Measurements from ENCODE around the gene SFPQ.
A peak's percentile ranks its signal among the peaks of the same experiment; 100 is the strongest.

SFPQ gene

DNA sequence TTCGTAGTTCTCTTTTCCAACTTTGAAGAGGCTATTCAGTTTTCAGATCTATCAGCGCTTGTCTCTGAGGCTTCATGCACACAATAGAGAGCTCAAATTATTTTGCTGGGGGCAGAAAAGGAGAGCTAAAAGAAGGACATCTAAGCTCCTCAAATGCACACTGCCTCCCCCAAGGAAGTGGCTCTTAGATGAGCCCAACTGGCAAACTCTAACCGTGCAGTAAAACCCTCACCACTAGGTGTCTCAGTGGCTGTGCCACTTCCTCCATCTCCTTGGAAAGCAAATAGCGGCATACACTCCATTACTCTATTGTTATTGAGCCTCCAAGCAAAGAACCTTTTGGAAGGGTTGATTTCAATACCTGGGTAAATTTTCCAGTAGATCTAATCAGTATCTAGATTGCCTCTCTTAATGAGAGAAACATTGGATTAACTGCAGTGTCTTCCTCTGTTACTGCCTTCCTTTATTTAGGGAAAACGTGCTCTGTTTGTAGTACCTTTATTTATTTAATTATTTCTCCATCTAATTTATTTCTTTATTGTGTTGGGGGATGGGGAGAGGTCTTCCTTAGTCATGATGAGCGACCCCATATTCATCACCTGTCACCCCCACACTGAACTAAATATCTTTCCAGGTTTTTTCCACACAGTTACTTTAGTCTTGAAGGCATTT lies 9.2 kb upstream of the SFPQ start:
- Histone ChIP-seq H3K27ac (ENCODE audit: low read depth, low read length, poor library complexity, severe bottlenecking) (no peak overlapping the region), H4K20me1 (ENCODE audit: insufficient read depth, low read length) (no peaks in the 10 kb centered on the region), H3F3A (ENCODE audit: insufficient read depth, low read length) (no peaks in the 10 kb centered on the region; the same call in 1 of the 2 replicates), H3K9me2 (ENCODE audit: low read depth, low read length) (no peaks in the 10 kb centered on the region), H3K36me3 (ENCODE audit: insufficient read depth, low read length) (no peaks in the 10 kb centered on the region), H3K9ac (ENCODE audit: low read length) (no peak overlapping the region), H2AFZ (ENCODE audit: low read length) (peak overlapping the region; percentile 93), H3K4me1 (ENCODE audit: insufficient read depth, low read length, severe bottlenecking) (peaks cover 10% of the 10 kb centered on the region), H3K4me3 (ENCODE audit: low read depth, low read length, poor library complexity, severe bottlenecking) (no peak overlapping the region), H3K27me3 (ENCODE audit: insufficient read depth, low read length) (no peaks in the 10 kb centered on the region), H3K79me2 (ENCODE audit: insufficient read depth, low read length) (no peaks in the 10 kb centered on the region), H3K4me2 (ENCODE audit: low read length) (no peak overlapping the region; the same call in 1 of the 2 replicates), H3K9me3 (ENCODE audit: low read length) (no peaks in the 10 kb centered on the region)
- TF ChIP-seq, protein P1, sequence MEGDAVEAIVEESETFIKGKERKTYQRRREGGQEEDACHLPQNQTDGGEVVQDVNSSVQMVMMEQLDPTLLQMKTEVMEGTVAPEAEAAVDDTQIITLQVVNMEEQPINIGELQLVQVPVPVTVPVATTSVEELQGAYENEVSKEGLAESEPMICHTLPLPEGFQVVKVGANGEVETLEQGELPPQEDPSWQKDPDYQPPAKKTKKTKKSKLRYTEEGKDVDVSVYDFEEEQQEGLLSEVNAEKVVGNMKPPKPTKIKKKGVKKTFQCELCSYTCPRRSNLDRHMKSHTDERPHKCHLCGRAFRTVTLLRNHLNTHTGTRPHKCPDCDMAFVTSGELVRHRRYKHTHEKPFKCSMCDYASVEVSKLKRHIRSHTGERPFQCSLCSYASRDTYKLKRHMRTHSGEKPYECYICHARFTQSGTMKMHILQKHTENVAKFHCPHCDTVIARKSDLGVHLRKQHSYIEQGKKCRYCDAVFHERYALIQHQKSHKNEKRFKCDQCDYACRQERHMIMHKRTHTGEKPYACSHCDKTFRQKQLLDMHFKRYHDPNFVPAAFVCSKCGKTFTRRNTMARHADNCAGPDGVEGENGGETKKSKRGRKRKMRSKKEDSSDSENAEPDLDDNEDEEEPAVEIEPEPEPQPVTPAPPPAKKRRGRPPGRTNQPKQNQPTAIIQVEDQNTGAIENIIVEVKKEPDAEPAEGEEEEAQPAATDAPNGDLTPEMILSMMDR (IDR thresholded peaks at IDR 0.05; ENCODE audit: low read length), result peak; percentile 71
- no peak for TF ChIP-seq EZH2 (IDR thresholded peaks at IDR 0.05; ENCODE audit: borderline replicate concordance, low read length)

DNA sequence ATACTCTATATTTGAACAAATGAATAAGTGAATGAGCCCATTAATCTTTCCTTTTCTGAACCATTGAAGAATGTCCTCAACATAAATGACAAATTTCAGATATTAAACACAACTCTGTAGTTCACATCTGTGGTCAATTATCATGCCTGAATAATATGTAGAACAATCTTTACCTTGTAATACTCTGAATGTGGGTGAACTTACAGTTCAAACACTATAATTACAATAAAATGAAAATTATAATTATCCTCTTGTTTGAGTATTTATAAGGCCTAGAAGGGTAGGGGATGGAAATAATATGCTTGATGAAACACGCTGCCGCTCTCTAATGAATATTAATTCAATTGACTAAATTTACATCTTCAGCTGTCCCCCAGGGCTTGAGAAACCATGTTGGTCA lies 8.7 kb upstream of the SFPQ start:
- Histone ChIP-seq H3K9me3 (ENCODE audit: low read length) (no peaks in the 10 kb centered on the region), H3K79me2 (ENCODE audit: insufficient read depth, low read length) (no peaks in the 10 kb centered on the region), H3K4me1 (ENCODE audit: insufficient read depth, low read length, severe bottlenecking) (peaks cover 10% of the 10 kb centered on the region), H4K20me1 (ENCODE audit: insufficient read depth, low read length) (no peaks in the 10 kb centered on the region), H3K9me2 (ENCODE audit: low read depth, low read length) (no peaks in the 10 kb centered on the region), H3K27ac (ENCODE audit: low read depth, low read length, poor library complexity, severe bottlenecking) (no peak overlapping the region), H3F3A (ENCODE audit: insufficient read depth, low read length) (no peaks in the 10 kb centered on the region; the same call in 1 of the 2 replicates), H3K27me3 (ENCODE audit: insufficient read depth, low read length) (no peaks in the 10 kb centered on the region), H3K36me3 (ENCODE audit: insufficient read depth, low read length) (no peaks in the 10 kb centered on the region), H2AFZ (ENCODE audit: low read length) (peak overlapping the region; percentile 93), H3K9ac (ENCODE audit: low read length) (no peak overlapping the region), H3K4me3 (ENCODE audit: low read depth, low read length, poor library complexity, severe bottlenecking) (no peak overlapping the region), H3K4me2 (ENCODE audit: low read length) (no peak overlapping the region)
- no peak for TF ChIP-seq EZH2 (IDR thresholded peaks at IDR 0.05; ENCODE audit: borderline replicate concordance, low read length)
- TF ChIP-seq, protein P1 (IDR thresholded peaks at IDR 0.05; ENCODE audit: low read length), result no peak

DNA sequence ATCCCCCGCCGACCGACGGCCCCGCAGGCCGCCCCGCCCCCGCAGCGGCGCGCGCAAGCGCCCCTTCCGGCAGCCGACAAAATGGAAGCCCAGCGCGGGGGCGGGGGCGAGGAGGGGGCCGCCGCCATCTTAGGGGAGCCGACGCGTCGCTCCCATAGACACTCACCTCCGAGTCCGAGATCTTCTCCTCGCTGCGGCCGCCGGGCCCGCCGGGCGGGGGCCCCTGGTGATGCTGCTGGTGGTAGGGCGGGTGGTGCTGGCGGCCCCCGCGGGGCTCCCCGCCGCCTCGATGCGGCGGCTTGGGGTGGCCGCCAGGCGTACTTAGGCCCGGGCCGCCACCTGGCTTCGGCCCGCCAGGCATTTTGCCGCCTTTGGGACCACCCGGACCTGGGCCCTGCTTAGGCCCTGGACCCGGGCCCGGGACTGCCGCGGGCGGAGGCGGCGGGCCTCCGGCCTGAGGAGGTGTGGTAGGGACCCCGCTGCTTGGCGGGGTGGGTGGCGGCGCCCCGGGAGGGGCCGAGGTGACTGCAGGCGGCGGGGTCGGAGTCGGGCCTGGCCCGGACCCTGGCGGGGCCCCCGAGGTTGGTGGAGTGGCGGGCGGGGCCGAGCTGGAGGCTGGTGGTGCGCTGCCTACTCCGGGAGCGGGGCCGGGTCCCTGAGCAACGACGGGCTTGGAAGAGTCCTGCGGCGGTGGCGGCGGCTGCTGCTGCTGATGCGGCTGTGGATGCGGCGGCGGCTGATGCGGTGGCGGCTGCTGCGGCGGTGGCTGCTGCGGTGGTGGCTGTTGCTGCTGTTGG lies 691 bp downstream of the SFPQ start:
- Histone ChIP-seq H3K9me2 (ENCODE audit: low read depth, low read length) (no peaks in the 10 kb centered on the region), H3K9me3 (ENCODE audit: low read length) (no peaks in the 10 kb centered on the region), H3K9ac (ENCODE audit: low read length) (peak overlapping the region; percentile 100), H2AFZ (ENCODE audit: low read length) (no peak overlapping the region), H3K27ac (ENCODE audit: low read depth, low read length, poor library complexity, severe bottlenecking) (peak overlapping the region; percentile 53), H4K20me1 (ENCODE audit: insufficient read depth, low read length) (peaks cover 6% of the 10 kb centered on the region; the same call in 1 of the 2 replicates), H3K27me3 (ENCODE audit: insufficient read depth, low read length) (no peaks in the 10 kb centered on the region), H3K79me2 (ENCODE audit: insufficient read depth, low read length) (peaks cover 52% of the 10 kb centered on the region), H3F3A (ENCODE audit: insufficient read depth, low read length) (no peaks in the 10 kb centered on the region), H3K4me2 (ENCODE audit: low read length) (peak overlapping the region; percentile 96), H3K4me3 (ENCODE audit: low read depth, low read length, poor library complexity, severe bottlenecking) (peak overlapping the region; percentile 99), H3K36me3 (ENCODE audit: insufficient read depth, low read length) (peaks cover 55% of the 10 kb centered on the region), H3K4me1 (ENCODE audit: insufficient read depth, low read length, severe bottlenecking) (peaks cover 42% of the 10 kb centered on the region)
- TF ChIP-seq, protein P1 (IDR thresholded peaks at IDR 0.05; ENCODE audit: low read length), result no peak
- TF ChIP-seq EZH2 (IDR thresholded peaks at IDR 0.05; ENCODE audit: borderline replicate concordance, low read length), result no peak
